Hematopoietic multipotent progenitor cell treated with erythropoietin and hydrocortisone succinate and interleukin-3 and kit ligand, for 8 days (in vitro differentiated cells): ENCODE measurements around the gene STK32B.
"Not testable (repeated sequence)": the region's sequence is repeated elsewhere in the genome, so short reads cannot be mapped to it uniquely, and the experiment has no call there.

Experiments used
- DNase-seq: peaks from one replicate; pipeline ENCODE4 v3.0.0-alpha.2; 2015

The STK32B gene

GRCh38 chr4:5409972-5410618, 358.8 kb downstream of the STK32B start:
- DNase-seq, result no peak

- no peak for DNase-seq
Measured at GRCh38 chr4:5412296-5412695, 361.0 kb downstream of the STK32B start.

GRCh38 chr4:5412751-5413150, 361.5 kb downstream of the STK32B start:
- no peak for DNase-seq

- no peak for DNase-seq
Measured at GRCh38 chr4:5416637-5417036, 365.4 kb downstream of the STK32B start.

GRCh38 chr4:5420266-5420665, 369.0 kb downstream of the STK32B start:
- DNase-seq, result no peak

- DNase-seq, result no peak
Measured at GRCh38 chr4:5421416-5421815, 370.1 kb downstream of the STK32B start.

- no peak for DNase-seq
Measured at GRCh38 chr4:5422195-5422594, 370.9 kb downstream of the STK32B start.

- no peak for DNase-seq
Measured at GRCh38 chr4:5423670-5424069, 372.4 kb downstream of the STK32B start.

GRCh38 chr4:5424211-5424610, 372.9 kb downstream of the STK32B start:
- no peak for DNase-seq

- no peak for DNase-seq
Measured at GRCh38 chr4:5424901-5425300, 373.6 kb downstream of the STK32B start.

- DNase-seq, result no peak
Measured at GRCh38 chr4:5429747-5430146, 378.5 kb downstream of the STK32B start.

GRCh38 chr4:5433196-5433595, 381.9 kb downstream of the STK32B start:
- no peak for DNase-seq

GRCh38 chr4:5435201-5435600, 383.9 kb downstream of the STK32B start:
- no peak for DNase-seq

GRCh38 chr4:5435823-5436222, 384.5 kb downstream of the STK32B start:
- no peak for DNase-seq

GRCh38 chr4:5443976-5444802, 392.9 kb downstream of the STK32B start:
- not testable (repeated sequence) for DNase-seq

GRCh38 chr4:5444918-5445517, 393.7 kb downstream of the STK32B start:
- DNase-seq, result no peak

- DNase-seq, result no peak
Measured at GRCh38 chr4:5446595-5447226, 395.4 kb downstream of the STK32B start.

- no peak for DNase-seq
Measured at GRCh38 chr4:5447755-5448154, 396.5 kb downstream of the STK32B start.

GRCh38 chr4:5448221-5448620, 396.9 kb downstream of the STK32B start:
- DNase-seq, result no peak

- no peak for DNase-seq
Measured at GRCh38 chr4:5451243-5451642, 400.0 kb downstream of the STK32B start.

GRCh38 chr4:5452156-5452555, 400.9 kb downstream of the STK32B start:
- DNase-seq, result no peak

GRCh38 chr4:5455003-5455585, 403.8 kb downstream of the STK32B start:
- DNase-seq, result no peak

- no peak for DNase-seq
Measured at GRCh38 chr4:5456296-5456845, 405.1 kb downstream of the STK32B start.
